Fibroblast of villous mesenchyme (primary cell): ENCODE data around the gene MBP. TPM values are rescaled to one million over a fixed set of nuclear protein-coding genes. Genes with fewer than 3 reads are reported as not detected.

ENCODE experiments used
- DNase-seq: peaks from one replicate; pipeline ENCODE4 v3.0.0-alpha.2; 2010; ENCODE audit warnings: low read depth
- H3K4me3 ChIP-seq: 2 replicates; pipeline ENCODE4 v1.5.1; 2011; ENCODE audit warnings: low read depth, mild to moderate bottlenecking, low read length
- CTCF ChIP-seq: IDR thresholded peaks from 2 replicates; pipeline ENCODE4 v1.5.1; 2012; ENCODE audit warnings: low read depth, mild to moderate bottlenecking, low read length; ENCODE audit not compliant: insufficient read depth
- total RNA-seq: library from RNA; depleted of rRNA; stranded (reverse); fragments of >200 nt; gene quantifications from 2 replicates; pipeline ENCODE4 v1.2.3, GENCODE V29; 2012

MBP gene
- total RNA-seq, 1 donor: 3.9 TPM

GRCh38 chr18:77061946-77062517 lies 70.6 kb downstream of the MBP start:
- no peak overlapping the region for H3K4me3 ChIP-seq
- no peak for TF ChIP-seq CTCF
- no peak for DNase-seq

GRCh38 chr18:77061281-77061945 lies 71.2 kb downstream of the MBP start:
- H3K4me3 ChIP-seq: no peak overlapping the region
- TF ChIP-seq CTCF: no peak
- peak; percentile 77 for DNase-seq

GRCh38 chr18:77060151-77060550 lies 72.4 kb downstream of the MBP start:
- no peak for DNase-seq
- H3K4me3 ChIP-seq: no peak overlapping the region
- TF ChIP-seq CTCF: no peak

- peak; percentile 56 for TF ChIP-seq CTCF
- DNase-seq: peak; percentile 77
- H3K4me3 ChIP-seq: no peak overlapping the region
Measured at GRCh38 chr18:77059294-77059916, 73.2 kb downstream of the MBP start.

- no peak for DNase-seq
- TF ChIP-seq CTCF: no peak
Measured at GRCh38 chr18:77058290-77058835, 74.2 kb downstream of the MBP start.

GRCh38 chr18:77057006-77057395 lies 75.6 kb downstream of the MBP start:
- TF ChIP-seq CTCF: no peak
- no peak for DNase-seq
- H3K4me3 ChIP-seq: no peak overlapping the region

More at GRCh38 chr18:77058290-77058835, 74.2 kb downstream of the MBP start:
- no peak overlapping the region for H3K4me3 ChIP-seq
